GM18867 (cell line): ENCODE results near the gene HAAO.

Source experiments
- ATAC-seq: cut with Tn5 transposase; IDR thresholded peaks from one replicate; pipeline ENCODE4 v1.9.1; 2021; ENCODE audit warnings: mild to moderate bottlenecking, moderate library complexity; ENCODE audit not compliant: unreplicated experiment

Gene HAAO

DNA sequence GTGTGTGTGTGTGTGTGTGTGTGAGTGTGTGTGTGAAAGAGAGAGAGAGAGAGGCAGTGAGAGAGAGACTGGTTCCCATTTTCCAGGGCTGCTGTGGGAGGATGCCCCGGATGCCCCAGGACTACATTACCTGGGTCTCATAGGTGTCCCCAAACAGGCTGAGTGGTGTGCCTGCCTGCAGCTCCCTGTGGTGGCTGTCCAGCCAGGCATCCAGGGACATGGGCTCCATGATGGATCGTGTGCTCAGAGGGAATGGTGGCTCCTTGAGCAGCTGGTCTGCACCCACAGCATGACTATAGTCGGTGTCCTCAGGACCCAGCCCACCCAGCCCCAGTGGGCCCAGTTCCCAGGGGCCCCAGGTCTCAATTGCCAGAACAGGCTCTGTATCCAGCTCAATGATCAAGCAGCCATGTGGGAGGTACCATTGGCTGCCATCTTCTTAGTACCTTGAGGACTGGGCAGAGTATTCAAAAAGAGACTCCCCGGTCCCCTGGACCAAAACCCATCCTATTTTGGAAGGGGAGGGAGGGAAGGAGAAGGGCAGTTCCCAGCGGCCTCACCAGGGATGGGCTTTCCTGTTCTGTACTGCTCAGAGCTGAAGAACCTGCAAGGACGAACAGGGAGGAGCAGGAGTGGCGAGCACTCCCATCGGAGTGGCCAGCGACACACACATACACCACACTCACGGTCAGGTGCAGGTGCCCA, 22.6 kb downstream of the HAAO start:
- ATAC-seq = no peak

DNA sequence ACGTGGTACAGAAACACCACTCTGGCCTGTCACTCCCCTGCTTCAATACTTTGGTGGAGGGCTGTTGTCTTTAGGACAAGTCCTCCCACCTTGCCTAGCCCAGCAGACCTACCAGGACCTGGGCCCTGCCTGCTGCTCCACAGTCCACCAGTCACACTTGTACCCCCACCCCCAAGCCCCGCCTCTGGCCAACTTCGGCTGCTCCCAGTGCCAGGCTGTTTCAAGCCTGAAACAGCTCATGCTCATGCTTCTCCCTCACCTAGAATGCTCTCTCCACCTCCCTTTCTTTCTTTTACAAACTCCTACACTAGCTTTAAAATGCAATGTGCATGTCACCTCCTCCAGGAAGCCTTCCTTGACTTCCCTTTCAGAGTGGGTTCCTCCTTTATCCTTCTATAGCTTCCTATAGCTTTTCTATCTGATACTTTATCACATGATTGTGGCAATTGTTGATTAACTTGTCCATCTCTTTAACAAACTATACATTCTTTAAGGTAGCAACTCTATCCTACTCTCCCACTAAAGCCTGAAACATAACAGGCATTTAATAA, 23.6 kb downstream of the HAAO start:
- ATAC-seq = no peak

DNA sequence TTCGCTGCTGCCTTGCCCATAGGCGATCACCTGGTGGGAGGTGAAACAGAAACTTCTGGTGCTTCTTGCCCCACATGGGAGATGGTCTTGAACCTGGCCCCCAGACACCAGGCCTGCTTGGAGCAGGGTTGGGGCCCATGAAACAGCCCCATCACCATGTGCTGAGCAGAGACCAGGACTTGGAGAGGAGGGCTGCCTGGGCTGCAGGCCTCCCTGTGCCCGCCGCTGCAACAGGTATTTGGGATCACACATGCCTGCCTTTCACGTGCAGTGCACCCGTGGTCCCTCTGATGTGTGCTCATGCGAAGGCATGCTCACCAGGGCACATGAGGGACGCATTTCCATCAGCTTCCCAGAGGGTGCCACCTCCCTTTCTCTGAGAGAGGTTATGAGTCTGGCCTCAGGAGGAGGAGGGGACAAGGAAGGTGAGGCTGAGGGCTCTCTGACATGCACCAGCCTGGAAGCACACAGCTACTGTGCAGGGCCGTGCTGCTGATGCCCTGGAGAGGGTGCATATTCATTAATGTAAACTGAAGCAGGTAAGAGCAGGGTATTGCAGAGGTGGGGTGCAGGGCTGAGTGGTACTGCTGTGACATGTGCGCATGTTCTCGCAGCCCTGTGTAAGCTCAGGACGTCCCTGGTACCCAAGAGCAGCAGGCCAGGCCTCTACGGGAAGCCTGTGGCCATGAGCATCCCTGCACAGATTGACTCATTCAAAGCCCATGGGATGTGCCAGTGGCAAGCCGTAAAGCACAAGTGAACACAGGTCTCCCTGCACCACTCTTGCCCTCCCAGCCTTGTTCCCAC, 24.3 kb downstream of the HAAO start:
- ATAC-seq = no peak

DNA sequence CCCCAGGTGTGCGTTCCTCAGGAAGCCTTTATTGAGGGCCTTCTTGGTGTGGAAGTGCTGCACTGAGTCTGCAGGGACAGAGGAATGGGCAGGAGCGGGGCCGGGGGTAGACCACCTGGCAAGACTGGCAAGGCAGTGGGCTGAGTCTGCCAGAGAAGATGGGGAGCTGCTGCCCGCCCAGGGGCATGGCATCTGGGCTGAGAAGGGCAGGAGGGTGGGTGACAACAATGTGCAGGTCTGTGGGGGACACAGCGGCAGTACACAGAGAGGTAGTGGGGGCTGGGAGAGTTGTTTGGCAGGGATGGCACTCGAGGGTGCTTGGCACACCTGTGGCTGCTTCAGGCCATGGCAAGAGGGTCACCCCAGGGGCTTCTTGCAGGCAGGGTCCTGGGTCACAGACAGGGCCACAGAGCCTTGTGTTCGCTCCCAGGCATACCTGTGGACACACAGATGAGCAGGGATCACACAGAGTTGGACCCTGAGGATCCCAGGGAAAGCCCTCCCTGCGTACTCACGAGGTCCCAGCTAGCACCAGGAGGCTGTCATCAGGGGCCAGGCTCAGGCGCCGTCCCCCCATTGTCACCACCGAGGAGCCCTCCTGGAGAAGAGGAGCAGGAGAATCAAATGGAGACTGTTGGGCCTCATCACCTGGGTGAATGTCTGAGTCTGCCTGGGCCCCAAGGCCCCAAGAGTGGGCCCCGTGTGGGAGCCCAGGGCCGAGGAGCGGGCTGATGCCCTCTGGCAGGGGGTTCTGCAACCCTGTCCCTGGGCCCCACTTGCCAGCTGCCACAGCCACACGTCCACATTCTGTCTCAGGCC, 25.1 kb downstream of the HAAO start:
- ATAC-seq = no peak

DNA sequence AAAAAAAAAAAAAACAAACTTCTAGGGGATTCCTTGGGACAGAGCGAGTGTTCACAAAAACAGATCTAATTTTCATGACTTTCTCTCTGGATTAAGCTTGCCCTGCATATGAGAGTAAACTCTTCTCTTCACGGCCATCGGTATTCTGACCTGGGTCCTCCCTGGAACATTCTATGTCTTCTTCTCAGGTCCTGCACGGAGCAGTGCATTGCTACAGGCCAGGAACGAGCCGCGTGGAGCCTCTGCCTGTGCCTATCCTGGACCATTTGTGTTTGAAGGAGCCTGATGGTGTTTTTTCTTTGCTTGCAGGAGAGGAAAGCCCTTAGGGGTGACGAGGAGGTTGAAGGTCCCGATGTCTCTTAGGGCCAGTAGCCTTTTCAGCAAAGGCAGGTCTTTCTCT, 26.7 kb downstream of the HAAO start:
- no peak for ATAC-seq

DNA sequence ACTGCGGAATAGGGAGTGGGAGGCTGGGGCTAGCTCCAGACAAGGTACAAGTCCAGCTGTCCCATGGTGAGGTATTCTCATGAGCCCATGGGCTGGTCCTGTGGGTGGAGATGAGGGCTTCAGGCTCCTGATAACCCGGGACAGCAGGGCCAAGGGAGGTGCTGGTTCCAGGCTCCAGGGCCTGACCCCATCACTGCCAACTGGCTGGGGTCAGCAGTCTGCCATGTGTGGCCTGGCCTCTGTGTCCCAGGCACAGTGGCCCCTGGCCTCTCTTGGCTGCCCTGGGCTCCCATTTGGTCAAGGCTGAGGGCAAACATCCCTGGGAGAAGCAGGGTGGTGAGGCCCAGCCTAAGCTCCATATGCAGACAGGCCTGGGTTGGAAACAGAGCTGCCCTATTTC, 27.5 kb downstream of the HAAO start:
- no peak for ATAC-seq

DNA sequence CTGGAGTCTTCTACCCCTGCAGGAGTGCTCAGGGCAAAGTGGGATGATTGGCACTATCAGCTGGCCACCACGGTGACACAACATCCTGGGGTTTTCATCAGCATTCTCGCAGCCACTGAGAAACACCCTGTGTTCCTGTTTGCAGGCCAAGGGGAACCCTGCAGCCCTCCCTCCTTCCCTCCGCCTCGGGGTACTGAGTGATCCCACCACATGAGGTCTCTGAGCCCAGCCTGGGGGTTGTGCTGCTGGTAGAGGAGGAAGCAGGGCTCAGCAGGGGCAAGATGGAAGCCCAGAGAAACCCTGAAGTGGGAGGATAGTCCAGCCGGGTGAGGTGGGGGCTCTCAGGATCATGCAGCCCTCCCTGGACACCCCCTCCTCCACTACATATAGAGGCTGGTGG, 28.3 kb downstream of the HAAO start, which contains the start of gene OXER1:
Gene OXER1, minus strand, starts transcription at position 40 of the 400 bp plus-strand sequence. CDS start 73 bp downstream, outside the sequence.
- no peak for ATAC-seq

DNA sequence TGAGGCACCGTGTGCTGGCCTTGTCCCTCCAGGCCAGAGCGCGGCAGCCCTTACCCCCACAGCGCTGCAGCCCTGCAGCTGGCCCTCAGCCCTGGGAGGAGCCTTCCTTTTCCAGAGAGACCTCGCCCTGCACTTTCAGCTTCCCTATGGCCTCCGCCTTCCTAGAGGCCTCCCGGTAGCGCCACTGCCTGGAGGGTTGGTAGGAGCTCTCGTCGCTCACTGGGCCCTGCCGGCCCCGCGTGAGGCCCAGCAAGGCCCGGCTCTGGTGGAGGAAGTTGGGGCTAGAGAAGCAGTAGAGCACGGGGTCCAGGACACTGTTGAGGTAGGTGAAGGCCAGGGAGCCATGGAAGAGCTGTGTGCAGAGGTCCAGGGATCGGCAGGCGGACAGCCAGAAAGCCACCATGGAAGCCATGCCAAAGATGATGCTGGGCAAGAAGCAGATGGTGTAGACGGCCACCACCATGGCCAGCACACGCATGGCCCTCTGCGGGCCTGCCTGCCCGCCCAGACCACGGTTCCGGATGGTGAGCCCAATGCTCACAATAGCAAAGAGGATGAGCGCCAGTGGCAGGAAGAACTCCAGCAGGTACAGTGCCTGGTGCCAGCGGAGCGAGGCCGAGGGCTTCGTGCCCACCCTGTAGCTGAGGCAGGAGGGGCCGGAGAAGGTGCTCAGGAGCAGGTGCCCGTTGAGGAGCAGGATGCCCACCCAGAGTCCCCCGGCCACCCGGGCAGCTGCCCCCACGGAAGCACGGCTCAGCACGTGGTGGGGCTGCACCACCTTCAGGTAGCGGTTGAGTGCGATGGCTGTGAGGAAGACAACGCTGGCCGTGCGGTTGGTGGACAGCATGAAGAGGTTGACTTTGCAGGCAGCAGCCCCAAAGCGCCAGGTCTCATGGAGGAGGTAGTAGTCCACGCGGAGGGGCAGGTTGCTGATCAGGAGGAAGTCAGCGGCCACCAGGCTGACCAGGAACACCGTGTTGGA, 29.3 kb downstream of the HAAO start:
- no peak for ATAC-seq

DNA sequence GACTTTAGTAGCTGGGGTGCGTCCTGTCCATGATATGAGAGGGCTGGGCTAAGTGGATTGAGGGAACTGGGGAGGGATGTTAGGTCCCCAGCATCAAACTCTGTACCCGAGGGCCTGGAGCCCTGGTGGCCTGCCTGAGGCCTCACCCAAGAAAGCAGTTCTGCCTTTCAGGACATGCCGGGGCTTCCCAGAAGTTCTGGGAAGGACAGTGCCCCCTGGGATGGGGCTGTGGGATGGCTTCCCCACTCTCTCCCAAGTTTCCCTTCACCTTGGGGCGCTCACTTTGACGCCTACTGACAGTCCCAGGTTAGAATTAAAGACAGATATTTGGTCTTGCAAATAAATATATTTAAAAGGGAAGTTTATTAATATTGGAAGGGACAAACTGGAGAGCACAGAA, 30.2 kb downstream of the HAAO start:
- no peak for ATAC-seq

DNA sequence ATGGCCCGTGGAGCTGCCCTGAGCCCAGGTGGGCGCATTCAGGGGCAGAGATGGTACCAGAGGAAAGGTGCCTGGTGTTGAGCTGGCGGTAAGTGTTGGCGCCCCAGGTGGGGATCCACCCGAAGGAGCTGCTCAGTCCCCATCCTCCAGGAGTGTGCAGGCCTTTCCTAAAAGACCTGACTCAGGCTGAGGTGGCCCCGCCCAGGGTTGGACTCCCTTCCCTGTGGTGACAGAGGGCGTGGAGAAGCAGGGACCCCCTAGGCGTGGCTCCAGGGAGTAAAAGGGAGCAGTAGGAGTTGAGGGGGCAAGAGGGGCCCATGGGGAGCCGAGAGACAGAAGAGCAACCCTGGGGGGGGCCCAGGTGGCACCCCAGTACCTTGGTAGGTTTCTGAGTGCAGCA, 30.8 kb downstream of the HAAO start:
- no peak for ATAC-seq

DNA sequence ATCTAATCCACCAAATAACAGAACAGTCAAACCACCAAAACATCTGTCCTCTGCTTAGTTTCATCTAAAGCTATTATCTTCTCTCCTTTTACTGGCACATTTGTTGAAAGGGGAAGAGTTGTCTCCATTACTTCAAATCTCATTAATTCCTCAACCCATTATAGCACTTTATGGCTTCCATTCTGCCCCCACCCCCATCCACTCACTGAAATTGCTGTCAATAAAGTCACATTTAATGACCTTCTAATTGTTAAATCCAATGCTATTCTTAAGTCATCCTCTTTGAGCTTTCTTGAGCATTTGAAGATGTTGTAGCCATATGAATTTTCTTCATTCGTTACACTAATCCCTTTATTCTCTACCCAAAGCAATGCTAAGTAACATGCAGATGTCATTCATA, 33.6 kb downstream of the HAAO start:
- ATAC-seq = no peak

DNA sequence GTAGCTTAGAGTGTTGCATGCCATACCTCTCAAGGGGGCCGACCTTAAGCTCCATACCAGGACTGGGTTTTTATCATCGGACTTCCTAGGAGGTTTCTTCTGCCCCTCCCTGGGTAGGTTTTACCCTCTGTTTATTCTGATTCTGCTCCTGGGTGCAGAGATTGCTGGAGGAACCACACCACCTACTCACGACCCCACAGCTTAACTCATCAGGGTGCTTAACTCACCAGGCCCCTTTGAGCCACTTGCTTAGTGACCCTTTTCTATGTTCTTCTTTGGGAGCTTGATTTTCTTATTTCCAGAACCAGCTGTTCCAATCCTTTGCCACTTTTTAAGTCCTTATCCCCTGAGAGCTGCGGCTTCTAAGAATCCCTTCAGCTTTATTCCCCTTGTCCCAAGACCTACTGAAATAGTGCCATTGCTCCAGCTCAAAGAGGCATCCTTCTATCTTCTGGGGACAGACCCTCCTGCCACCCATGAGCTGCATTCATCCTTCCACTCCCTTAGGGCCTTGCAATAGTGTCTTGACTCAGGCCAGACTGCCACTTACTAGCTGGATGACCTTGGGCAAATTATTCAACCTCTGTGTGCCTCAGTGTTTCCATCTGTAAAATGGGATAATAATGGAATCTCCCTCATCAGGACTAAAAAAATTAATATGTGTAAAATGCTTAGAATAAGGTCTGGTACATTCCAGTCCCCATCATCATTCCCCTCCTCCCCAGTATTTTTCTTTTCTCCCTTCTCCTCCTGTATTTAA, 34.2 kb downstream of the HAAO start:
- no peak for ATAC-seq

DNA sequence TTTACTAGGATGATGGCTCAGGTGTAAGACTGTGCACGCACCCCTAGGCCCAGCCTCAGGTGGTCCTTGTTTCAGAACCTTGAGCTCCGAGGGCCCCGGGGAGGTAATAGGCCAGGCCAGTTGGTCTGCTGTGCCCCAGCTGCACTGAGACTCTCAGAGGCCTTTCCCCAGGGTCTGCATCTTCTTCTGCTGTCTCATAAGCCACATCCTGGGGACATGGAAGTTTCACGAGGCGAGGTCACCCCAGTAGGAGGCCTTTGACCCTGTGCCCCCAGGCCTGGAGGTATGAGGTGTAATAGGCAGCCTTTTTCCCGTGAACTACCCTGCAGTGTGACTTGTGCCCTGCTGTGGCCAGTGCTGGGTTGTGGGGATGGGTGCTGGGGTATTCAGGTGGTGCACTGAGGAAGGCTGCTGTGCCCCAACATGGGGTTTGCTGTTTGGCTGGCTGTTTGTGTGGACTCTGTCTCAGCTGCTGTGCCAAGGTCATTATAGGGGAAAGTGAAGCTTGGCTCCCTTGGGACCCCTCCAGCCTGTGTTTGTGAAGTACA, 35.3 kb downstream of the HAAO start:
- no peak for ATAC-seq

DNA sequence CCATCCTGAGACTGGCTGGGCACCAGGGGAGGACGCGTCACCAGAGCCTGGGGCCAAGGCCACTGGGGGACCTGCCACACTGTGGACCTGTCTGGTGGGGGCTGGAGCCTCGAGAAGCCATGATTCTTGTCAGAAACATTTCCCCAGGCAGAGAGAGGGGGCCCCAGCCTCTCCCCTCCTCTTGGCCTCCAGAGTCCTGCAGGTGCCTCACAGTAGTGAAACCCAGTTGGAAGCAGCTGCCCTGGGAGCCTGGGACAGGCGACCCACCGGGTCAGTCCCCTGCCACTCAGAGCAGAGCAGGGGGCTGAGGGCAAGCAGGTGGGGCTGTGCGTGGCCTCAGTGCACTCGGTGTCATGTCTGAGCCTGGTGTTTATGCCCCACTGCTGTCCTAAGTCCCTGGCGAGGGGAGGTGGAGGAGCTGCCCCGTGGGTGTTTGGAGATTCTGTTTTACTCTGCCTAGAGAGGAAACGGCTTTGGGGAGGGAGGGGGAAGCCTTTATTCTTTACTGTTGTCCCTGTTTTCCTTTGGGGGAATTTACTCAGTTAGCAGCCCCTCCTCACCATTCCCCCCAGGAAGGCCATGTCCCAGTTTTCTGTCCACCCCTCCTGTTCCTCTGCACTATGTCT, 36.1 kb downstream of the HAAO start:
- no peak for ATAC-seq

DNA sequence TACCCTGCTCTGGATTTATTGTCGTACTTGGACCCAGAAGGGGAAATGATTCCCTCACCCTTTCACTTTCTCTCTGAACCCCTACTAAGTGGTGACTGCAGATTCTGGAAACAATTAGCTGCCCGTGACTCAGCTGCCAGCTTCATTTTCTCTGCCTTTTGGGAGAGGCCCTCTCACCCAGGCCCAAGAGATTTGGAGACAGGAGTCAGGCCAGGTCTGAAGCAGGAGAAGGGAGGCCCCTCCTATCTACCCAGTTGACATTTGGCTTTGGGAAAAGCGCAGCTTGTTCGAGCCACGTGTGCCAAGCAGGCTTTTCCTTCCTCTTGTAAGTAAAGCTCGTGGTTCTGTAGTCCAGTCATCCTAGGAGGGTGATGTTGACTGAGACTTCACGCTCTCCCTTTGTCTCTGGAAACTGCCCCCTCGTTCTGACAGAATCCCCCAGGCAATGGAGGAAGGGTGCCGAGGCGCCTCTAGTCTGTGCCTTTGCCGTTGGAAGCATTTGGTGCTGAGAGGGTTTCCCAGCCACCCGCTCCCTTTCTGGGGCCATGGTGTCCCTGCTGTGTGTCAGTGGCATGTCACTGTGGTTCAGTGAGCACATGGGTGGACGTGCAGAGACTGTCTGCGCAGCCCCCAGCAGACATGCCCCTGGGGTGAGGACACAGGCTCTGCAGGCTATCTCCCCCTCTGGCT, 37.0 kb downstream of the HAAO start:
- no peak for ATAC-seq

DNA sequence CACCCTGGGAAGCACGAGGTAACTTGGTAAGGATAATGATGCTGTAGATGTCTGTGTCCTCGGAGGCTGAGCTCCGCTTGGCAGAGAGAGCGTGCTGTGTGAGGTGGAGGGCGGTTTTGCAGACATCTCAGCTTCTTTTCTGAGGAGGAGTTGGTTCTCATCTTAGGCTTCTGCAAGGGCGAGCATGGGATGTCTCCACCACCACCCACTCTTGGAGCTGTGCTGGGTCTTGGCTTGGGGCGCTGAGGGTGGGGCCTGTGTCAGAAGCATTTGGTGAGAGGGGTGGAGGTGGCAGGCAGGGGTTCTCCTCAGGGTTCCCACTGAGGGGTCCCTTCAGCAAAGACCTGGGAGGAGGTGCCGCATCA, 37.6 kb downstream of the HAAO start:
- no peak for ATAC-seq

DNA sequence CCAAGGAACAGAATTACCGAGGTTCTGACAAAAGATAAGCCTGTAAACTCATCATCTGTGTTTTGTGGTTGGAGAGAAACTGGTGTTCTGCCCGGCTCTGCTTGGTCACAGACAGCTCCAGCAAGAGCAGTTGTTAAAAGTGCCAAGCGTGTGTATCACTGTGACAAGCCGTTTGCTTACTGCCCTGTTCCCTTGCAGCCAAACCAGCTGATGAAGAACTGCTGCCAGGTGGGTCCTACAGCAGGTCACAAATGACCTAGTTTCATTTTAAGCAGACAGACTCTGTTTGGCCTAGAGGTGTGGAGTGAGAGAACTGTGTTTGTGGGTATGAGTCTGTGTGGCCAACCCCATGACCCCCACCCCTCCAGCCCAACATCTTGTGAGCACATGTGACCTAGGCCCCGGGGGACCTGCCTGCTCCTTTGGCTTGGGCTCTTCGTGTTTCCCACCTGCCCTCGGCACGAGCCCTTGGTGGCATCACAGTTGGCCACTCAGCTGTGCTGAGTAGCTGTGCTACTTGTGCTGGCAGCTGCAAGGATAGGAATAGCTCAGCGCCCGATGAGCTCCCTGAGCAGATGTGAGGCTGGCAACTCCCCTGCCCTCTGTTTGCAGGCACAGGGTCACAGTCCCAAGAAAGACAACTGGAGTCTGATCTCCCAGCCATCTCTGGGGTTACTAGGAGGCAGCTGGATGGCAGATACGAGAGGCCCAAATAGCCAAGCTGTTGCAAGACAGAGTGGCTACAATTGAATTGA, 38.2 kb downstream of the HAAO start:
- peak; percentile 72 for ATAC-seq
